ENCODE measurements around the gene TNK1.

DNA sequence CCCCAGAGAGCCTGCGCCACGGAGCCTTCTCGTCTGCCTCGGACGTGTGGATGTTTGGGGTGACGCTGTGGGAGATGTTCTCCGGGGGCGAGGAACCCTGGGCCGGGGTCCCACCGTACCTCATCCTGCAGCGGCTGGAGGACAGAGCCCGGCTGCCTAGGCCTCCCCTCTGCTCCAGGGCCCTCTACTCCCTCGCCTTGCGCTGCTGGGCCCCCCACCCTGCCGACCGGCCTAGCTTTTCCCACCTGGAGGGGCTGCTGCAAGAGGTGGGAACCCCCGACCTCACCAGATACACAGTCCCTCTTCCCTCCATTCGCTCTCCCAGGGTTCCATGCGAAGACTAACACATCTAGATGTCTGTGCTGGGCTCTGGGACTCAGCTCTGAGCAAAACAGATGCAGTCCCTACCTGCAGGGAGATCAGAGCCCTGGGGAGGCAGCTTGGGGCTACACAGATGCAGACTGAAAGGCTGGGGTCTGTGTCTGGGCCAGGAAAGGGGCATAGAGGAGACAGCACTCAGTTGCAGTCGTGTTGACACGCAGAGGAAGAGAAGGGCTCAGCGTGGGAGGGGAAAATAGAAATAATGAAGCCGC, 3.7 kb downstream of the TNK1 start:
- TF ChIP-seq CTCF (IDR thresholded peaks at IDR 0.05) (no peak), POLR2A (IDR thresholded peaks at IDR 0.05) (no peak)
